ENCODE results near the gene EXOC3.

DNA sequence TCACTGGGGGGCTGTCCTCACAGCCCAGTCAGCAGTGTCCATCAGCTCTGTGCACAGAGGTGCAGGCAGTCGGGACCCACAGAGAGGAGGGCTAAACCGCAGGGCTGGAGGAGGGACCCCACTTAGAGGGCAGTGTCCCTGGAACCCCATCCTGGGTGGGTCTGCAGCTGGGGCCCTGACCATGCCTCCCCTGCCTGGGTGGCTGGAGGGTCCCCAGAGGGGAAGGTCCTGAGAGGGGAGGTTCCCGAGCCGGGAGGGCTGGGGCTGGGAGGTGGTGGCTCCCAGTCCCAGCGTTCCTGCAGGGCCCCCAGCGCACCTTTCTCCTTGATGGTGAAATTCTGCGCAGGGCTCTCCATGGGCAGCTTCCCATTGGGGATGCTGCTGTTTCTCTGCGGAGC is 32.7 kb downstream of the EXOC3 start:
- TF ChIP-seq FOXM1 (IDR thresholded peaks at IDR 0.05; ENCODE audit: borderline replicate concordance), result no peak
- TF ChIP-seq, protein P1, sequence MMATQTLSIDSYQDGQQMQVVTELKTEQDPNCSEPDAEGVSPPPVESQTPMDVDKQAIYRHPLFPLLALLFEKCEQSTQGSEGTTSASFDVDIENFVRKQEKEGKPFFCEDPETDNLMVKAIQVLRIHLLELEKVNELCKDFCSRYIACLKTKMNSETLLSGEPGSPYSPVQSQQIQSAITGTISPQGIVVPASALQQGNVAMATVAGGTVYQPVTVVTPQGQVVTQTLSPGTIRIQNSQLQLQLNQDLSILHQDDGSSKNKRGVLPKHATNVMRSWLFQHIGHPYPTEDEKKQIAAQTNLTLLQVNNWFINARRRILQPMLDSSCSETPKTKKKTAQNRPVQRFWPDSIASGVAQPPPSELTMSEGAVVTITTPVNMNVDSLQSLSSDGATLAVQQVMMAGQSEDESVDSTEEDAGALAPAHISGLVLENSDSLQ (IDR thresholded peaks at IDR 0.05), result no peak
